Endodermal cell (in vitro differentiated cells): ENCODE measurements around the gene GSDMA. TPM values are rescaled to one million over a fixed set of nuclear protein-coding genes. Genes with fewer than 3 reads are reported as not detected.
A peak's percentile ranks its signal among the peaks of the same experiment; 100 is the strongest.

Source experiments
- DNase-seq: peaks from one replicate; pipeline ENCODE4 v3.0.0-alpha.2; 2017
- H3K27ac ChIP-seq: 2 replicates; pipeline ENCODE4 v1.5.1; 2013; ENCODE audit warnings: mild to moderate bottlenecking, low read depth, low read length, moderate library complexity
- H3K27me3 ChIP-seq: 2 replicates; pipeline ENCODE4 v1.6.1; 2013; ENCODE audit warnings: mild to moderate bottlenecking, low read length, moderate library complexity; ENCODE audit not compliant: insufficient read depth, control insufficient read depth, poor library complexity, severe bottlenecking
- H3K36me3 ChIP-seq: 2 replicates; pipeline ENCODE4 v1.7.0; 2013; ENCODE audit warnings: mild to moderate bottlenecking, low read length, moderate library complexity; ENCODE audit not compliant: control insufficient read depth, insufficient read depth
- H3K4me1 ChIP-seq: one replicate; pipeline ENCODE4 v1.7.0; 2013; ENCODE audit warnings: low read length; ENCODE audit not compliant: control insufficient read depth, insufficient read depth
- H3K4me3 ChIP-seq: 2 replicates; pipeline ENCODE4 v1.5.1; 2013; ENCODE audit warnings: mild to moderate bottlenecking, low read length, moderate library complexity
- H3K9ac ChIP-seq: 2 replicates; pipeline ENCODE4 v1.6.1; 2013; ENCODE audit warnings: mild to moderate bottlenecking, low read length, moderate library complexity; ENCODE audit not compliant: poor library complexity, severe bottlenecking; ENCODE audit errors: extremely low read depth
- H3K9me3 ChIP-seq: 2 replicates; pipeline ENCODE4 v1.6.1; 2013; ENCODE audit warnings: mild to moderate bottlenecking, low read length, moderate library complexity; ENCODE audit not compliant: control insufficient read depth
- H3K27ac Mint-ChIP-seq: 2 replicates; pipeline ENCODE4 v1.8.0; 2020; ENCODE audit warnings: mixed read lengths
- H3K27me3 Mint-ChIP-seq: 2 replicates; pipeline ENCODE4 v1.8.0; 2021; ENCODE audit warnings: mild to moderate bottlenecking, mixed read lengths; ENCODE audit not compliant: insufficient read depth
- H3K36me3 Mint-ChIP-seq: 2 replicates; pipeline ENCODE4 v1.8.0; 2020; ENCODE audit warnings: low read depth, mixed read lengths
- H3K4me1 Mint-ChIP-seq: 2 replicates; pipeline ENCODE4 v1.8.0; 2020; ENCODE audit warnings: mixed read lengths
- H3K4me3 Mint-ChIP-seq: 2 replicates; pipeline ENCODE4 v1.8.0; 2020; ENCODE audit warnings: mild to moderate bottlenecking, moderate library complexity, mixed read lengths
- H3K9me3 Mint-ChIP-seq: 2 replicates; pipeline ENCODE4 v1.8.0; 2020; ENCODE audit warnings: mild to moderate bottlenecking, mixed read lengths
- WGBS, 2 experiments: methylation state at CpG; one replicate each; pipeline versions ENCODE4 v1.1.5 to v1.1.7; 2013; ENCODE audit warnings: missing lambda C conversion rate in 2 of 2, mixed read lengths in 1 of 2; ENCODE audit not compliant: insufficient coverage in 1 of 2, insufficient read length in 1 of 2; 5-methylcytosine and 5-hydroxymethylcytosine counted together
- total RNA-seq, 2 donors: library from RNA; stranded (reverse); fragmentation: NEBNext Ultra II Directional in 1 of 2; extraction: Animal tissue kit (Norgen Biotek cat#: 25700) in 1 of 2; gene quantifications; 2 replicates in 1 of 2; 3 replicates in 1 of 2; pipeline ENCODE4 v1.2.1, GENCODE V29; 2021
- TF ChIP-seq, protein P1 (sequence below): fragments of 200-600 bp; sonication (generic); conservative IDR thresholded peaks from 2 replicates; pipeline ENCODE4 v1.5.0; 2021; ENCODE audit warnings: antibody characterized with exemption, mild to moderate bottlenecking

GSDMA gene
- total RNA-seq, 2 donors from 2014 or later: not detected

DNA sequence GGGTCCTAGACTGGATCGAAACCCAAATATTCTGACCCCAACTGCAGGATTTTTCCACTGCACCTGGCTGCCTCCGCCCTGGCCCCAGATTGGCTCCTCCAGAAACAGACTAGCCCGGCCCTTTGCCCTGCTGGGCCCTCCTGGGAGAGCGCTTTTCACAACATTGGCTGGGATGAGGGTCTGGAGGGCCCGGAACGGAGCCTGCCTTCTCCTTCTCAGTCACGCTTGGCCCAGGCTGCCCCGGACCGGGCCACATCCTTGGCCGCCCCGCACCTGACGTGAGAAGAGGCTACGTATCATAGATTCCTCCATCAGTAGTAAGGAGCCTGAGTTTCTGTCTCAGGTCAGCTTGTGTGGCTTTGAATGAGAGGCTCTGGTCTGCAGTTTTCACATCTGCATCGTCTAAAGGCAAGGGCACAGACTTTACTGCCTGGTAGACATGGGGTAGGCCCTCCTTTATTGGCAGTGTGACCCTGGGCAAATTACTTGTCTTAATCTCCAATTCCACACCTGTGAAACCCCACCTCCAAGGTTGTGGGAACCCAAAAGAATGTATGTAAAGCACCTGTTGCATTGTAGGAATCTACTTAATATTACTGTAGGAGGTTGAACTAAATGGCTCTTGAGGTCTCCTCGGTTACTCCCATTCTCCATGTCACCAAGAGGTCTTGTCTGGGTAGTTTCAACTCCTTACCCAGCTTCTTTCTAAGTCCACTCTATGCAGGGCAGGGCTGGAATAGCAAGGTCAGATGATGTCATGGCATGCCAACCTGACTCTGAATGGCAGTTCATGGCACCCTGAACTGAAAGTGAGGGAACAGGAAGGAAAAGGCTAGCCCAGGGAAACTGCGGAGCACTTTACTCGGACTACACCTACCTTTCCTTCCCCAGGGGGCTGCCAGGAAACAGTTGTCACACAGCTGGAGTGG lies 34.6 kb upstream of the GSDMA start:
- Histone ChIP-seq H3K4me1 (no peaks in the 10 kb centered on the region), H3K36me3 (peaks cover 8% of the 10 kb centered on the region), H3K9me3 (no peaks in the 10 kb centered on the region), H3K4me3 (peak overlapping the region; percentile 82), H3K27me3 (no peaks in the 10 kb centered on the region), H3K9ac (peak overlapping the region; percentile 69), H3K27ac (no peak overlapping the region)
- H3K27me3 Mint-ChIP-seq: no peaks in the 10 kb centered on the region
- peaks cover 26% of the 10 kb centered on the region for H3K4me1 Mint-ChIP-seq
- peak; percentile 92 for DNase-seq
- TF ChIP-seq, protein P1, sequence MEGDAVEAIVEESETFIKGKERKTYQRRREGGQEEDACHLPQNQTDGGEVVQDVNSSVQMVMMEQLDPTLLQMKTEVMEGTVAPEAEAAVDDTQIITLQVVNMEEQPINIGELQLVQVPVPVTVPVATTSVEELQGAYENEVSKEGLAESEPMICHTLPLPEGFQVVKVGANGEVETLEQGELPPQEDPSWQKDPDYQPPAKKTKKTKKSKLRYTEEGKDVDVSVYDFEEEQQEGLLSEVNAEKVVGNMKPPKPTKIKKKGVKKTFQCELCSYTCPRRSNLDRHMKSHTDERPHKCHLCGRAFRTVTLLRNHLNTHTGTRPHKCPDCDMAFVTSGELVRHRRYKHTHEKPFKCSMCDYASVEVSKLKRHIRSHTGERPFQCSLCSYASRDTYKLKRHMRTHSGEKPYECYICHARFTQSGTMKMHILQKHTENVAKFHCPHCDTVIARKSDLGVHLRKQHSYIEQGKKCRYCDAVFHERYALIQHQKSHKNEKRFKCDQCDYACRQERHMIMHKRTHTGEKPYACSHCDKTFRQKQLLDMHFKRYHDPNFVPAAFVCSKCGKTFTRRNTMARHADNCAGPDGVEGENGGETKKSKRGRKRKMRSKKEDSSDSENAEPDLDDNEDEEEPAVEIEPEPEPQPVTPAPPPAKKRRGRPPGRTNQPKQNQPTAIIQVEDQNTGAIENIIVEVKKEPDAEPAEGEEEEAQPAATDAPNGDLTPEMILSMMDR: peak; percentile 19
- peaks cover 6% of the 10 kb centered on the region for H3K36me3 Mint-ChIP-seq
- H3K9me3 Mint-ChIP-seq: no peaks in the 10 kb centered on the region
- peak overlapping the region; percentile 70 for H3K4me3 Mint-ChIP-seq
- peak overlapping the region; percentile 94 for H3K27ac Mint-ChIP-seq
- 52 to 63% methylated on average over 17 of the region's 17 CpGs for WGBS, 2 experiments

DNA sequence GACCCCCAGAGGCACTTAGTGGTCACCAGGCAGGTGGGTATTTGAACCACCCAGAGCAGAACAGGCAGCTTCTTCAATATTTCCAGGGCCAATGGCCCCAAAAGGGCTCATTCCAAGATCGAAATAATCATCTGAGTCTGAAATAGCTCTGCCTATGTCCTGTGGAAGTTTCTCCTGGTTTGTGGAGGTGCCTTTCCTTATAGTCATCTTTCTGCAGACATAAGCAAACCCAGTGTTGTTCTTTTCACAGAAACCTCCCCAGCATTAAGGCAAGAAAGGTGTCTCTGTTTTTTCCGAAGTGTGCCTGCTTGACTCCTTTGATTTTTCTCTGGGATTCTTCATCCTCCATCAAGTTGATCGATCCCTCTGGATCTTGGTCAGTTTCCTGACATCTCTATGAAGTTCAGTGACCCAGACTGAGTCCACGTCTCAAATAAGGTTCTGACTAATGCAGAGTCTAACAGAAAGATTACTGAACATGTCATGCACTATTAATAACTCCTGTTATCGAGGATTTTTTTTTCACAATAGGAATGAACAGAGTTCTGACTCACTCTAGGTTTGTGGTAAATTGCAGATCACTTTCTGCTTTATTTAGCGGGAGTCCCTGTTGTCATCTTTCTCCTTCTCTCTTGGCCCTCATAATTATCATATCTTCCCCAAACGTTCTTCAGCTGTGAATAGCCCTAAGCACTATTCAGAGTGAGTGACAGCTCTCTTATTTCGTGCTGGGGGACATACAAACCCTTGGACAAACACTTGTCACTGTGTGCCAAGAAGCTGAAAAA lies 33.8 kb upstream of the GSDMA start:
- no peaks in the 10 kb centered on the region for H3K4me1 ChIP-seq
- H3K9ac ChIP-seq: no peak overlapping the region
- Mint-ChIP-seq H3K9me3 (no peaks in the 10 kb centered on the region), H3K27me3 (no peaks in the 10 kb centered on the region), H3K27ac (no peak overlapping the region), H3K4me3 (peak overlapping the region; percentile 70), H3K36me3 (peaks cover 3% of the 10 kb centered on the region), H3K4me1 (peaks cover 28% of the 10 kb centered on the region)
- TF ChIP-seq, protein P1: no peak
- 80 to 86% methylated on average over 8 of the region's 8 CpGs for WGBS, 2 experiments
- no peaks in the 10 kb centered on the region for H3K36me3 ChIP-seq
- no peaks in the 10 kb centered on the region for H3K27me3 ChIP-seq
- no peak overlapping the region for H3K27ac ChIP-seq
- peak overlapping the region; percentile 82 for H3K4me3 ChIP-seq
- H3K9me3 ChIP-seq: no peaks in the 10 kb centered on the region
- no peak for DNase-seq

DNA sequence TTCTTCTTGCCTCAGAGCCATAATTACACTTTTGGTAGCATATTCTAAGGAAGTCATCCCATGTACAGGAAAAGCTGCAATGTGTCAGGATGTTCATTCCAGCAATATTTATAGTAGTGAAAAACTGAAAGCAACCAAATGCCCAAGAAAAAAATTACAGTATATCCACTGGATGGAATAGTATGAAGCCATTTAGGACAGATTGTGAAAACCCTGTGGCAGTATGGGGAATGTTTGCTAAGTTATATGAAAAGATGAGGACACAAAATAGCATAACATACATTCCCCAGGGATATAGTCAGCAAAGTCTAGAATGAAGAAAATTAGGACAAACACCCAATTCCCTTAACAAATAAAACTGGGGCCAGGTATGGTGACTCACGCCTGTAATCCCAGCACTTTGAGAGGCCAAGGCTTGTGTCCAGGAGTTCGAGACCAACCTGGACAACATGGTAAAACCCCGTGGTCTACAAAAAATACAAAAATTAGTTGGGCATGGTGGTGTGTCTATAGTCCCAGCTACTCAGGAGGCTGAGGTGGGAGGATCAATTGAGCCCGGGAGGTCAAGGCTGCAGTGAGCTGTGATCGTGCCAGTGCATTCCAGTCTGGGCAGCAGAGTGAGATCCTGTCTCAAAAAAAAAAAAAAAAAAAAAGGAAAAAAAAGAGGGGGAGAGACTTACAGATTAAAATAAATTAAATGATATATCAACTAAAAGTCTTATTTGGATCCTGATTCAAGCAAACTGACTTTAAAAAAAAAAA lies 33.0 kb upstream of the GSDMA start:
- Histone ChIP-seq H3K9me3 (no peaks in the 10 kb centered on the region), H3K27ac (no peak overlapping the region), H3K27me3 (no peaks in the 10 kb centered on the region), H3K9ac (no peak overlapping the region), H3K4me3 (no peak overlapping the region), H3K36me3 (no peaks in the 10 kb centered on the region), H3K4me1 (no peaks in the 10 kb centered on the region)
- WGBS, 2 experiments: 78 to 96% methylated on average over 4 to 5 of the region's 5 CpGs
- TF ChIP-seq, protein P1: no peak
- Mint-ChIP-seq H3K9me3 (no peaks in the 10 kb centered on the region), H3K27me3 (no peaks in the 10 kb centered on the region), H3K27ac (no peak overlapping the region), H3K36me3 (no peaks in the 10 kb centered on the region), H3K4me1 (peaks cover 26% of the 10 kb centered on the region), H3K4me3 (no peak overlapping the region)
- DNase-seq: no peak
